Ovary (tissue), 3 donors: ENCODE results near the gene CCDC152.

Experiments used
- POLR2A ChIP-seq: fragments of 450-650 bp; IDR thresholded peaks from one replicate; pipeline ENCODE4 v1.6.1; 2017; ENCODE audit warnings: antibody characterized with exemption, mild to moderate bottlenecking, moderate library complexity
- TF ChIP-seq, protein P1 (sequence below), 3 donors: fragments of 450-650 bp in 2 of 3; fragments of 200-600 bp in 1 of 3; IDR thresholded peaks; one replicate each; pipeline versions ENCODE4 v1.5.1 to v1.8.0; 2016 to 2022; ENCODE audit warnings: antibody characterized with exemption in 3 of 3, mild to moderate bottlenecking in 1 of 3
- donor health status: DM: no; HTN: no; CAD: no.

DNA sequence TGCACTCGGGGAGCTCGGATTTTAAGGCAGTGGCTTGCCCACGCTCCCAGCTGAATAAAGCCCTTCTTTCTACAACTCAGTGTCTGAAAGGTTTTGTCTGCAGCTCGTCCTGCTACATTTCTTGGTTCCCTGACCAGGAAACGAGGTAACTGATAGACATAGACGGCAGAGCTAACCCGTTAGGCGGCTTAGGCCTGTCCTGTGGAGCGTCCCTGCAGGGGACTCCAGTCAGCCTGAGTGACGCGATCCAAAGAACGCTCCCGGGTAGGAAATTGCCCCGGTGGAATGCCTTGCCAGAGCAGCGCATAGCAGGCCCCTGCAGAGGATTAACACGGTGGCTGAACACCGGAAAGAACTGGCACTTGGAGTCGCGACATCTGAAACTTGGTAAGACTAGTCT lies 56.9 kb downstream of the CCDC152 start:
- TF ChIP-seq, protein P1, sequence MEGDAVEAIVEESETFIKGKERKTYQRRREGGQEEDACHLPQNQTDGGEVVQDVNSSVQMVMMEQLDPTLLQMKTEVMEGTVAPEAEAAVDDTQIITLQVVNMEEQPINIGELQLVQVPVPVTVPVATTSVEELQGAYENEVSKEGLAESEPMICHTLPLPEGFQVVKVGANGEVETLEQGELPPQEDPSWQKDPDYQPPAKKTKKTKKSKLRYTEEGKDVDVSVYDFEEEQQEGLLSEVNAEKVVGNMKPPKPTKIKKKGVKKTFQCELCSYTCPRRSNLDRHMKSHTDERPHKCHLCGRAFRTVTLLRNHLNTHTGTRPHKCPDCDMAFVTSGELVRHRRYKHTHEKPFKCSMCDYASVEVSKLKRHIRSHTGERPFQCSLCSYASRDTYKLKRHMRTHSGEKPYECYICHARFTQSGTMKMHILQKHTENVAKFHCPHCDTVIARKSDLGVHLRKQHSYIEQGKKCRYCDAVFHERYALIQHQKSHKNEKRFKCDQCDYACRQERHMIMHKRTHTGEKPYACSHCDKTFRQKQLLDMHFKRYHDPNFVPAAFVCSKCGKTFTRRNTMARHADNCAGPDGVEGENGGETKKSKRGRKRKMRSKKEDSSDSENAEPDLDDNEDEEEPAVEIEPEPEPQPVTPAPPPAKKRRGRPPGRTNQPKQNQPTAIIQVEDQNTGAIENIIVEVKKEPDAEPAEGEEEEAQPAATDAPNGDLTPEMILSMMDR (IDR thresholded peaks at IDR 0.05) = no peak
- no peak for TF ChIP-seq POLR2A
